Activated naive CD4-positive, alpha-beta T cell treated with anti-CD3 and anti-CD28 coated beads, Interleukin-2, amount 10 ng/mL, durations not matched to agents 7 days and 5 days (primary cell): ENCODE measurements around the gene ANKZF1.
A peak's percentile ranks its signal among the peaks of the same experiment; 100 is the strongest.

Experiments
- CTCF ChIA-PET: fragments of 350-600 bp; sonication (Branson Sonifier 250); formaldehyde crosslinking; loops from one replicate; lab custom pipeline; 2021; ENCODE audit warnings: antibody characterized with exemption; lab: Charles Lee
- DNase-seq: peaks from one replicate; pipeline ENCODE4 v3.0.0-alpha.2; 2020
- H3K27ac Mint-ChIP-seq: one replicate; pipeline ENCODE4 v1.8.0; 2021; ENCODE audit warnings: mild to moderate bottlenecking, moderate library complexity, mixed read lengths
- H3K27me3 Mint-ChIP-seq: one replicate; pipeline ENCODE4 v1.8.0; 2021; ENCODE audit warnings: mild to moderate bottlenecking, mixed read lengths
- H3K36me3 Mint-ChIP-seq: one replicate; pipeline ENCODE4 v1.8.0; 2021; ENCODE audit warnings: mixed read lengths
- H3K4me1 Mint-ChIP-seq: one replicate; pipeline ENCODE4 v1.8.0; 2021; ENCODE audit warnings: mixed read lengths
- H3K4me3 Mint-ChIP-seq: one replicate; pipeline ENCODE4 v1.8.0; 2021; ENCODE audit warnings: mild to moderate bottlenecking, moderate library complexity, mixed read lengths
- H3K9me3 Mint-ChIP-seq: one replicate; pipeline ENCODE4 v1.8.0; 2021; ENCODE audit warnings: mixed read lengths

ANKZF1 gene

DNA sequence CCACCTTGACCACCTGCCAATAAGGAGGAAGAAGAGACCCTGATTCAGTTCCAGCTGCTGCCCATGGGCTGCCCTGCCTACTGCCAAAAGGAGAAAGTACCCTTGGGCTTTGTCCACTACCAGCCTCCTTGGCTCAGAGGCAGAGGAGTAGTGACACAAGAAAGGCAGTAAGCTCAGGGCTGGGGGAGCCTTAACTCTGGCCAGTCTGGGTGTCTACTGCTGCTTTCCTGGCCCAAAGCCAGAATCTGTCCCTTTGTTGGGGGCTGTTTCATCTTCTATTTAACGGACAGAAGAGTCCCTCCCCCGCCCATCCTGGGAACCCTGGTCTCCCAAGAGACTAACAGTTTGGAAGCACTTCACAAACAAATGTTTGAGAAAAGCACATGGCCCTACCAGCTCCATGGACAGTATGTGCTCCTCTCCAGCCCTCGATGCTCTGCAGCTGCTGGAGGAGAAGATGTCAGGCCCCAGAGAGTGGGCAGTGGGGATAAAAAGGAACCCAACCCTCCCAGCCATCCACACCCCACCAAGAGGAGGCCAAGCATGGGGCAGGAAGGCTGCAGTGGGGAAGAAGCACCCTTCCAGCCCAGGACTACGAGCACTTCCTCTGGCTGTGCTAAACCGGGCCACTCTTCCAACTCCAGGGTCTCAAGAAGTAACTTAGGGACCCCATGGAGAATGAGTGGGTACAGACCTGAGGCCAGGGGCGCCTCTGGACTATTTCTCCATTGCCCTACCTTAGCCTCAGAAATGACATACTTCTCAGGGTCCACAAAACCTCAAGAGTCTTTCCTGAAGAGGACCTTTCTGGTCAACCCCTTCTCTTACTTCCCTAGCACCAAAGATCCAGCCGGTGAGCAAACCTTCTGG is 1.3 kb upstream of the ANKZF1 start:
- no peaks in the 10 kb centered on the region for H3K27me3 Mint-ChIP-seq

DNA sequence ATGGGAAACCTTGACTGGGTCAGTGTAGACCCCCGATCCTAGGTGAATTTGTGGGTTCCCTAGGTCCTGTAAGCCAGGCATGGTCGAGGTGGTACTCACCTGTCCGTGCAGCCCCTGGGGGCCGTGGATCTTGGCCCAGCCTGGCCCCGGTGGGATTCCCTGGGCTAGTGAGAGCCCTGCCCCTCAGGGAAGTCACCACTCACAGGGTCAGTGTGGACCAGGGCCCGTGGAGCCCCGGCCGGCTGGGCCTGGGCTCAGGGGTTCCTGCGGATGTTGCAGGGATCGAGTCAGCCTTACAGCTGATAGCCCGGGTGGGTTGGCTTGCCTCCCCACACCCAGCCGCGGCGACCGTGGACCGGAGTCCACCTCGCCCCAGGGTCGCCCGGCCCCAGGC is 698 bp upstream of the ANKZF1 start:
- Mint-ChIP-seq H3K36me3 (peaks cover 74% of the 10 kb centered on the region), H3K27ac (peak overlapping the region; percentile 86)

More for the DNA sequence above, 1.3 kb upstream of the ANKZF1 start:
- H3K9me3 Mint-ChIP-seq = no peaks in the 10 kb centered on the region
- H3K27ac Mint-ChIP-seq = peak overlapping the region; percentile 86
- CTCF ChIA-PET = interaction anchor here (1.1 to 1.4 kb wide), 3 partner anchors 51 to 71 kb away, joined by 4 to 8 read pairs (median 5); partner anchors contain the start of gene DNAJB2
- H3K4me3 Mint-ChIP-seq = peak overlapping the region; percentile 95
- peaks cover 48% of the 10 kb centered on the region for H3K4me1 Mint-ChIP-seq
- peaks cover 73% of the 10 kb centered on the region for H3K36me3 Mint-ChIP-seq
- no peak for DNase-seq

DNA sequence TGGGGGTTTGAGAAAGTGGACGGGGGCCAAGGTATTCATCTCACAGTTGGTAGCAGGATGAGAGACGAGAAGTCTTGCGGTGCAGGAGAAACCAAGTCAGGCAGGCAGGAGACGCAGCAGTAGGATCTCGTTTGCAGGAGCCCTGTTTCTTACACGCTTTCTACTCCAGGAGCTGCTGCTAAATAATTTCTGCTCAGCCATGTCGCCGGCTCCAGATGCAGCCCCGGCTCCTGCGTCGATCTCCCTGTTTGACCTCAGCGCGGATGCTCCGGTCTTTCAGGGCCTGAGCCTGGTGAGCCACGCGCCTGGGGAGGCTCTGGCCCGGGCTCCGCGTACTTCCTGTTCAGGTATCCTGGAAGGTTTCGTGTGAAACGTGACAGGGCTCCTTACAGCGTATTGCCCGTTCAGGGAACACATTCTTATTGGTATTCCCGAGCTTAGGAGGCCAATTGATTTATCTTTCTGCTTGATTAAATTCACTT is 494 bp downstream of the ANKZF1 start:
- CTCF ChIA-PET = interaction anchor here (0.8 to 2.0 kb wide), 5 partner anchors 15 to 71 kb away, joined by 4 to 12 read pairs (median 5); partner anchors contain the start of genes DNAJB2, GLB1L and STK16
- peak; percentile 69 for DNase-seq
- peaks cover 57% of the 10 kb centered on the region for H3K4me1 Mint-ChIP-seq

More for the DNA sequence above, 698 bp upstream of the ANKZF1 start:
- Mint-ChIP-seq H3K4me3 (peak overlapping the region; percentile 95), H3K9me3 (no peaks in the 10 kb centered on the region), H3K4me1 (peaks cover 52% of the 10 kb centered on the region), H3K27me3 (no peaks in the 10 kb centered on the region)
- no peak for DNase-seq
- CTCF ChIA-PET = interaction anchor here (1.1 to 2.0 kb wide), 4 partner anchors 23 to 71 kb away, joined by 4 to 12 read pairs (median 5); partner anchors contain the start of gene DNAJB2

DNA sequence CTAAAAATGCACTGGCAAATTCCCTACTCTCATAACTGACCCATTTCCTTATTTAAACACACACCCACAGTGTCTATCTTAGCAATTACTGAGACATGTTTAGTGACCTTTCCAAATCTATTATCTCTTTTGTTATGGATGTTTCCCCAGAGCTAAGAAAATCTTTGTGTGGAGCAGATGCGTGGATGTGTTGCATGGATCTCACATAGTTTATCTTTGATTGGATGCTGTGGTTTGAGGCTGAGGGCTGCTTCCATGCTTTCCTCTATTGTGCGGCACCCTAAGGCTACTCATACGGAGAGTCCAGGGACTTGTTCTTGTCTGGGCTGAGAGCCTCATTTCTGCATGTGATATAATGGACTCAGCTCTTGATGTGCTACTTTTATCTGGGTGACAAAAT is 4.7 kb downstream of the ANKZF1 start:
- H3K36me3 Mint-ChIP-seq = peaks cover 70% of the 10 kb centered on the region
- no peak for DNase-seq
- H3K4me1 Mint-ChIP-seq = peaks cover 36% of the 10 kb centered on the region
- H3K27ac Mint-ChIP-seq = no peak overlapping the region
- no peaks in the 10 kb centered on the region for H3K27me3 Mint-ChIP-seq
- CTCF ChIA-PET = no interaction called here
- H3K4me3 Mint-ChIP-seq = no peak overlapping the region
- H3K9me3 Mint-ChIP-seq = no peaks in the 10 kb centered on the region

More for the DNA sequence above, 494 bp downstream of the ANKZF1 start:
- Mint-ChIP-seq H3K27me3 (no peaks in the 10 kb centered on the region), H3K36me3 (peaks cover 71% of the 10 kb centered on the region), H3K4me3 (peak overlapping the region; percentile 95), H3K9me3 (no peaks in the 10 kb centered on the region), H3K27ac (peak overlapping the region; percentile 100)

DNA sequence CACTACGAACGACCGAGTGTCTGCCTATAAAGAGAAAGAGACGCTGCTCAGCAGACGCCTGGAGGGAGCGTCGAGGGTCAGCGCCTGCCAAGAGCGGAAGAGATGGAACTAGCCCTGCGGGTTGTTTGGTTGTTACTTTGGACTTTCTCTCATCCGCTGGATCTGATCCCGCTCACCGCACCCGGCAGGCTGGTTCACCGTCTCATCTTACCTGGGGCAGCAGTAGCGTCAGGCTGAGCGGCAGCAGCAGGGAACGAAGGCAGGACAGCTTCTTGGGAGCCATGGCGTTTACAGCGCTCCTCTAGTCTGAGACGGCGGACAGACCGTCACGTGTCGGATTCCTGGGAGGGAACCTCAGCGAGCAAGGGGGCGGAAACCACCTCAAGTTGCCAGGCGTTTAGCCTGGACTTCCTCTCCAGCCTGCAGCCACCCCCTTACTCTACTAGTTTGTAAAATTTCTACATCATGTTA is 13.7 kb downstream of the ANKZF1 start:
- Mint-ChIP-seq H3K4me1 (peaks cover 54% of the 10 kb centered on the region), H3K27me3 (no peaks in the 10 kb centered on the region), H3K9me3 (no peaks in the 10 kb centered on the region), H3K4me3 (peak overlapping the region; percentile 43), H3K27ac (peak overlapping the region; percentile 68), H3K36me3 (peaks cover 28% of the 10 kb centered on the region)
- CTCF ChIA-PET = interaction anchor here (2.8 kb wide), 1 partner anchor 52 kb away, joined by 20 read pairs; no protein-coding TSS in a partner anchor
- DNase-seq = no peak

DNA sequence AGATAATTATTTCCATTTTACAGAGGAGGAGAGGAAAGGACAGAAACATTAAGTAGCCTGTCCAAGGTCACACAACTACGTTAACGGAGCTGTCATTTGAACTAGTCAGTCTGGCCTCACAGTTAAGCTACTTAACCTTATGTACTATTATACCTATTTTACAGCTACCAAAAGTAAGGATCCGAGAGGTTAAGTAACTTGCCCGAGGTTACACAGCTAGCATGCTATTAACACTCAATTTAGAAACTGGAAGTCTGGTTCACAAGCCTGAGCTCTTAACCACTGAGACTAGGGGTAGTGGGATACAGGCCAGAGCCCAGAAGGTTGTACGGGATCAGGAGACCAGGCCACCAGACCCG is 15.2 kb downstream of the ANKZF1 start:
- peaks cover 38% of the 10 kb centered on the region for H3K36me3 Mint-ChIP-seq
- no peak for DNase-seq
- H3K27me3 Mint-ChIP-seq = no peaks in the 10 kb centered on the region
- H3K9me3 Mint-ChIP-seq = no peaks in the 10 kb centered on the region
- CTCF ChIA-PET = interaction anchor here (1.0 to 2.8 kb wide), 7 partner anchors 9 to 73 kb away, joined by 3 to 20 read pairs (median 4); partner anchors contain the start of genes TUBA4A and ZFAND2B
- peaks cover 68% of the 10 kb centered on the region for H3K4me1 Mint-ChIP-seq
- peak overlapping the region; percentile 95 for H3K27ac Mint-ChIP-seq
- H3K4me3 Mint-ChIP-seq = peak overlapping the region; percentile 92

DNA sequence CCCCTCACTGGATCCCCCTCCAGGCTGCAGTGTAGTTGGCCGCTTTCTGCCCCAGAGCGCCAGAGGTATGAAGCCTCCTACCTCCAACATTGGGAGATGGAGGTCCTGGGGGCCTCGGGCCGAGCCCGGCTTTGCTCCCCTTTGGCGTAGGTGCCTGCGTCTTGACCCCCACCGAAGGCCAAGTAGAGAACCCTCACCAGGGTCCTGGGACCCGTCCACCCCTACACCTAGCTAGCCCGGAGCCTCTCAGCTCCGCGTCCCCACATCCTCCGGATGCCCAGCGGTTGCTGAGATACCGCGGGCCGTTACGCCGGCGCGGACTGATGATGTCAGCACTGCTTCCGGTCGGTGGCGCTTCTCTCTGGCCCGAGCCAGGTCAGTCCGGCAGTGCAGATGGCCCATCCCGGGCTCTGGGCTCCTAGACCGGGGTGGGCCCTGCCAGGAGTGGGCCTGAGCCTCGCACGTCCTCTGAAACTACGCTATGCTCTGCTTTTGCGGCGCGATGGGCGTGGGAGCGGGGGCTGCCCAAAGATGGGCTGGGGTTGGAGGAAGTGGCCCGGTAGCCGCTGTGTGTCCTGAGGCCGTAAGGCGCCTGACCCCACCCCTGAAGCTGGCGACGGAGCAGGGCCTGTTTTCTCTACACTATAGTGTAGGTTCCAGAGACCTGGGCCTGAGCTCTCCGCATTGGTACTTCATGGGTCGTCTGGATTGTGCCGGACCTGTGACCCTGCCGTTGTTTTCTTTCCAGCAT is 15.7 kb downstream of the ANKZF1 start, which contains the start of the genes GLB1L and STK16:
GLB1L (minus strand) TSS at position 297 of the 751 bp plus-strand sequence. CDS start 1,871 bp downstream, outside the sequence.
STK16 (plus strand) TSS at position 332 of the 751 bp plus-strand sequence. CDS start 521 bp downstream, outside the sequence.
- H3K36me3 Mint-ChIP-seq = peaks cover 43% of the 10 kb centered on the region
- H3K4me1 Mint-ChIP-seq = peaks cover 74% of the 10 kb centered on the region
- peak; percentile 92 for DNase-seq
- H3K9me3 Mint-ChIP-seq = no peaks in the 10 kb centered on the region
- H3K27me3 Mint-ChIP-seq = no peaks in the 10 kb centered on the region
- peak within 1 kb of the TSS; percentile 92 for H3K4me3 Mint-ChIP-seq
- CTCF ChIA-PET = interaction anchor here (0.5 to 2.8 kb wide), 8 partner anchors 9 to 74 kb away, joined by 3 to 20 read pairs (median 4); partner anchors contain the start of genes TUBA4A and ZFAND2B
- H3K27ac Mint-ChIP-seq = peak within 1 kb of the TSS; percentile 95

DNA sequence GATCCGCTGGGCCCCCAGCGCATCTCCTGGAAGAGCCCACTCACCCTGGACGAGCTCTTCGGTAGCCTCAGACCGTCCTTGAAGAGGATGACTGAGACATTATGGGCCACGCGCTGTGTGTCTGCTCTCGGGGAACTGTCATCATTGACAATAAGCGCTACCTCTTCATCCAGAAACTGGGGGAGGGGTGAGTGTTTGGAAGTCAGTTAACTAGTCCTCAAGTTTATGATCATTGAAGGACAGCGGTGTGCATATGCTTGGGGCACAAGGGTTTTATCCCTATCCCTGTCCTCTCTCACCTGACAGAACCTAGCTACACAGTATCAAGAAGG is 16.3 kb downstream of the ANKZF1 start:
- Mint-ChIP-seq H3K4me1 (peaks cover 79% of the 10 kb centered on the region), H3K4me3 (peak overlapping the region; percentile 92), H3K27me3 (no peaks in the 10 kb centered on the region), H3K27ac (peak overlapping the region; percentile 95), H3K9me3 (no peaks in the 10 kb centered on the region), H3K36me3 (peaks cover 49% of the 10 kb centered on the region)
- CTCF ChIA-PET = interaction anchor here (1.8 to 2.8 kb wide), 3 partner anchors 40 to 74 kb away, joined by 4 to 20 read pairs (median 6); partner anchors contain the start of gene ZFAND2B
- DNase-seq = no peak

DNA sequence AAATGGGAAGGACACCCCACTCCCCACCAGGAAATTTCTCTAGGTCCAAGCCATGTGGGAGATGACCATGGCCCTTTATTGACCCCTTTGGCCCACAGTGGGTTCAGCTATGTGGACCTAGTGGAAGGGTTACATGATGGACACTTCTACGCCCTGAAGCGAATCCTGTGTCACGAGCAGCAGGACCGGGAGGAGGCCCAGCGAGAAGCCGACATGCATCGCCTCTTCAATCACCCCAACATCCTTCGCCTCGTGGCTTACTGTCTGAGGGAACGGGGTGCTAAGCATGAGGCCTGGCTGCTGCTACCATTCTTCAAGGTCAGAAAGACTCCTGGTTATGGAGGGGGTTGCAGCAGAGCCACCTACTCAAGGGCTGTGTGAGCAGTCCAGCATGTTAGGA is 17.0 kb downstream of the ANKZF1 start:
- Mint-ChIP-seq H3K27ac (peak overlapping the region; percentile 95), H3K36me3 (peaks cover 56% of the 10 kb centered on the region), H3K4me1 (peaks cover 86% of the 10 kb centered on the region), H3K27me3 (no peaks in the 10 kb centered on the region), H3K4me3 (peak overlapping the region; percentile 92), H3K9me3 (no peaks in the 10 kb centered on the region)
- CTCF ChIA-PET = interaction anchor here (1.8 to 3.9 kb wide), 3 partner anchors 40 to 75 kb away, joined by 4 to 29 read pairs (median 6); partner anchors contain the start of gene ZFAND2B
- no peak for DNase-seq

DNA sequence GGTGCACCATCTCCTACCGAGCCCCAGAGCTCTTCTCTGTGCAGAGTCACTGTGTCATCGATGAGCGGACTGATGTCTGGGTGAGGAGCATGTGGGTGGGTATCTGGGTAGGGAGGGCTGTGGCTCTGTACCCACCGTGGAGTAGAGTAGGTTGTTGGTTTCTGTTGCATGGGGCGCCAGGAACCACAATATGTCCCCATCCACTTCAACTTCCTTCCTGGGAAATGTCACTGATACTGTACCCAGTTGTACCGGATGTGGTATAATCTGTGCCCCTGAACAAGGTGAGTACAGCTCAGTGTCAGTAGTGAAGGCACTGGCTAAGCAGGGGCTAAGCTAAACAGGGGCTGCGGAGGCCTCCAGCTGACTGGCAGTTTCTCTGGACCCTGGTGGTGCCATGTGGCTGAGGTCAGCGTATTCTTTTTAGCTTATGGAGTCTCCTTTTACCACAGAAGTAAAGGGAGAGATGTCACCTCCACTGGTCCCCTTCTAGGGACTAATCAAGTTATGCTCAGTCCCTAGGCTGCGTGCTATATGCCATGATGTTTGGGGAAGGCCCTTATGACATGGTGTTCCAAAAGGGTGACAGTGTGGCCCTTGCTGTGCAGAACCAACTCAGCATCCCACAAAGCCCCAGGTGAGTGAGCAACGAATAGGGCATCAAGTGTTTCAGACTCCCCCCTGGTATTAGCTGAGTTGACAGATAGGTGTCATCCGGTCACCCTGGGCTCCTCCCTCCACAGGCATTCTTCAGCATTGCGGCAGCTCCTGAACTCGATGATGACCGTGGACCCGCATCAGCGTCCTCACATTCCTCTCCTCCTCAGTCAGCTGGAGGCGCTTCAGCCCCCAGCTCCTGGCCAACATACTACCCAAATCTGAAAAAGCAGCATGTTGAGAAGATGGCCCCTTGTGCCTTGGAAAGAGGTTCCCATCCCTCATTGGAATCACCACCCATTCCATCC is 18.4 kb downstream of the ANKZF1 start:
- H3K27me3 Mint-ChIP-seq = no peaks in the 10 kb centered on the region

DNA sequence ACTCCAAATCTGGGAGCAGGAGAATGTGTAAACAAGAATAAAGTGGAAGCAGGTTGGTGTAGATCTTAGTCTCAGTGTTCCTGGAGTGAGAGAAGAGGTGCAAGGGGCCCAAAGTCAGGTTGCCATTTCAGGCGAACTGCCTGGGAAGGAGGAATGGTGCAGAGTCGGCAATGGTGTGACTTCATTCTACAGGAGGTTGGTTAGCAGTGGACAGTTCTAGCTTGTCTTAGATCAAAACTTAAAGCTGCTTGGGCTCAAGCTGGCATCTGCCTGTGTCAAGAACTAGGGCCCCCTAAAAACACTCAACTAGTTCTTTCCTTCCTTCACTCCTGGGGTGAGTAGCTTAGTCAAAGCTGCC is 19.2 kb downstream of the ANKZF1 start:
- no peaks in the 10 kb centered on the region for H3K27me3 Mint-ChIP-seq
- H3K27ac Mint-ChIP-seq = peak overlapping the region; percentile 95
- H3K36me3 Mint-ChIP-seq = peaks cover 70% of the 10 kb centered on the region
- no peak for DNase-seq
- CTCF ChIA-PET = interaction anchor here (0.8 to 3.9 kb wide), 11 partner anchors 9 to 89 kb away, joined by 3 to 32 read pairs (median 5); partner anchors contain the start of genes ABCB6 and DNAJB2
- H3K4me3 Mint-ChIP-seq = peak overlapping the region; percentile 92
- peaks cover 83% of the 10 kb centered on the region for H3K4me1 Mint-ChIP-seq
- no peaks in the 10 kb centered on the region for H3K9me3 Mint-ChIP-seq

More for the DNA sequence above, 18.4 kb downstream of the ANKZF1 start:
- CTCF ChIA-PET = interaction anchor here (1.0 to 3.9 kb wide), 8 partner anchors 9 to 76 kb away, joined by 3 to 32 read pairs (median 5); partner anchors contain the start of genes DNAJB2 and ZFAND2B
- DNase-seq = peak; percentile 73
- H3K4me1 Mint-ChIP-seq = peaks cover 90% of the 10 kb centered on the region
- H3K4me3 Mint-ChIP-seq = peak overlapping the region; percentile 92
- peak overlapping the region; percentile 95 for H3K27ac Mint-ChIP-seq
- peaks cover 68% of the 10 kb centered on the region for H3K36me3 Mint-ChIP-seq
- no peaks in the 10 kb centered on the region for H3K9me3 Mint-ChIP-seq

DNA sequence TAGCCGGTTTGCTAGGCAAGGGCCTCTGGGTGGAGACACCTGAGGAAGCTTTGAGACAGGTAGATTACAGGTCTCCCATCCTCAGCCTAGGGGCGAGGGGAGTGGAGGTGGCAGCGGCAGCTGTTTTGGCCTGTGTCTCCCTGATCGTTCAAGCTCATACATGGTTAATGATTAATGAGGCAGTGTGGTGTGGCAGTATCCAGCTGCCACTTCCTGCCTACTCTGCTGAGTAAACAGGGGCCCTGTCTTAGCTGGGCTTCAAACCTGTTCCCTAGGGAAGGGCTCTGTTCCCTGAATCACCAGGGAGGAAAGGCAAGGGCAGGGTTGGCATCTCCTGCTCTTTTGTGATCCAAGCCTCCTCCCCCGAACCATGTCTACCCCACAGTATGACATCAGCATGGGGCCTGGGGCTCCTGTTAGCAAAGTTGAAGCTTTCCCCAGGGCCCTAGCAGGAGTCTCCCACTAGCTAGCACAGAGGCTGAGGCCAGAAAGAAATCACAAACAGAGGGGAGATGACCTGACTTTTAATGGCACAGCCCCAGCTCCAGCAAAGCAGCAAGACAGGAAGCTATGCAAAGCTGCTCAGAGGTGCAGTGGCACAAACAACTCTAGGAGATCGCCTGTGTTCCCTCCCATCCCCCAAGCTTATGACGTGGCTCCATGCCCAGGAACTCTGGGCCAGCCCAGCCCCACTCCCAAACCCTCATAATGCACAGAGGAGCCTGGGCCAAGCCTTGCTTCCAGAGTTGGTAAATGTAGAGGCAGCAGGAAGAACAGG is 19.8 kb downstream of the ANKZF1 start:
- peaks cover 78% of the 10 kb centered on the region for H3K4me1 Mint-ChIP-seq
- peak; percentile 66 for DNase-seq

More for the DNA sequence above, 19.8 kb downstream of the ANKZF1 start:
- no peaks in the 10 kb centered on the region for H3K27me3 Mint-ChIP-seq
- no peaks in the 10 kb centered on the region for H3K9me3 Mint-ChIP-seq
- H3K36me3 Mint-ChIP-seq = peaks cover 70% of the 10 kb centered on the region
- peak overlapping the region; percentile 95 for H3K27ac Mint-ChIP-seq
- peak overlapping the region; percentile 92 for H3K4me3 Mint-ChIP-seq
- CTCF ChIA-PET = interaction anchor here (0.8 to 3.9 kb wide), 12 partner anchors 10 to 90 kb away, joined by 3 to 32 read pairs (median 5); partner anchors contain the start of genes ABCB6 and DNAJB2
